HepG2 (cell line): Measurements from ENCODE around the gene SMIM14. TPM values are rescaled to one million over a fixed set of nuclear protein-coding genes. Genes with fewer than 3 reads are reported as not detected.

Experiments used
- CREB3 ChIP-seq: sonication (generic); formaldehyde crosslinking; IDR thresholded peaks from 2 replicates; pipeline ENCODE4 v1.5.0; 2020; ENCODE audit warnings: missing genetic modification reagents
- DBP ChIP-seq: sonication (generic); formaldehyde crosslinking; IDR thresholded peaks from 2 replicates; pipeline ENCODE4 v1.4.0; 2020; ENCODE audit warnings: missing genetic modification reagents; ENCODE audit errors: not compliant biosample characterization
- HMG20B ChIP-seq: conservative IDR thresholded peaks from 2 replicates; pipeline ENCODE4 v1.6.1; 2016; ENCODE audit warnings: missing genetic modification reagents, missing compliant biosample characterization
- JDP2 ChIP-seq: sonication (generic); formaldehyde crosslinking; IDR thresholded peaks from 2 replicates; pipeline ENCODE4 v1.8.1; 2022; ENCODE audit warnings: missing genetic modification reagents, borderline replicate concordance
- NFE2L1 ChIP-seq: sonication (generic); formaldehyde crosslinking; IDR thresholded peaks from 2 replicates; pipeline ENCODE4 v1.4.0; 2020; ENCODE audit warnings: missing genetic modification reagents, mild to moderate bottlenecking, borderline replicate concordance
- SMAD3 ChIP-seq: sonication (generic); formaldehyde crosslinking; IDR thresholded peaks from 2 replicates; pipeline ENCODE4 v1.4.0; 2020; ENCODE audit warnings: missing genetic modification reagents
- STAT6 ChIP-seq: sonication (generic); formaldehyde crosslinking; IDR thresholded peaks from 2 replicates; pipeline ENCODE4 v1.4.0; 2020; ENCODE audit warnings: missing genetic modification reagents, mild to moderate bottlenecking, borderline replicate concordance
- ZNF318 ChIP-seq: sonication (generic); formaldehyde crosslinking; IDR thresholded peaks from 2 replicates; pipeline ENCODE4 v1.4.0; 2020; ENCODE audit warnings: mild to moderate bottlenecking, missing genetic modification reagents
- ZNF557 ChIP-seq: sonication (generic); formaldehyde crosslinking; IDR thresholded peaks from 2 replicates; pipeline ENCODE4 v1.4.0; 2020; ENCODE audit warnings: missing genetic modification reagents
- ZNF574 ChIP-seq: sonication (generic); formaldehyde crosslinking; IDR thresholded peaks from 2 replicates; pipeline ENCODE4 v1.4.0; 2020; ENCODE audit warnings: missing genetic modification reagents
- polyA plus RNA-seq, 8 experiments: library from polyadenylated mRNA; depleted of rRNA in 3 of 8; stranded (reverse) in 7 of 8; unstranded in 1 of 8; fragments of >200 nt; fragmentation: Illumina TruSeq in 4 of 8; extraction: Trizol in 4 of 8; gene quantifications; 2 replicates each; pipeline versions ENCODE4 v1.2.1 to v1.2.3, GENCODE V29; 2011 to 2016; ENCODE audit warnings: low read depth in 4 of 8, missing spikeins in 1 of 8, mixed read lengths in 1 of 8; ENCODE audit not compliant: insufficient read depth in 1 of 8
- total RNA-seq, 5 experiments: library from RNA; depleted of rRNA; stranded (reverse); fragments of >200 nt; fragmentation: Illumina TruSeq; extraction: Trizol; gene quantifications; 2 replicates each; pipeline ENCODE4 v1.2.3, GENCODE V29; 2016; ENCODE audit warnings: low read depth in 1 of 5

SMIM14 gene
- total and polyA plus RNA-seq, 2 of the 13 experiments (the other 11 are each of a cell fraction or from before 2014, with no cell fraction given) = 16.3 to 28.1 TPM

- no peak for TF ChIP-seq ZNF318 (CRISPR knock-in tag)
- 0 out of 2 replicates have a peak, but pooled peaks have one; percentile 52 for TF ChIP-seq CREB3 (CRISPR knock-in tag)
- TF ChIP-seq JDP2 (CRISPR knock-in tag) = no peak
- peak; percentile 76 for TF ChIP-seq ZNF574 (CRISPR knock-in tag)
- TF ChIP-seq SMAD3 = peak; percentile 87; the same call in 1 of the 2 replicates
- no peak for TF ChIP-seq NFE2L1 (CRISPR knock-in tag)
- 0 out of 2 replicates have a peak, but pooled peaks have one; percentile 60 for TF ChIP-seq ZNF557
- TF ChIP-seq DBP (CRISPR knock-in tag) = peak; percentile 77
- TF ChIP-seq STAT6 = 0 out of 2 replicates have a peak, but pooled peaks have one; percentile 72
- TF ChIP-seq HMG20B = peak; percentile 95
Observed at GRCh38 chr4:39514888-39515401, 123.7 kb downstream of the SMIM14 start (continued).
